Chondrocyte (in vitro differentiated cells): ENCODE measurements around the gene PDE4D. TPM values are rescaled to one million over a fixed set of nuclear protein-coding genes. Genes with fewer than 3 reads are reported as not detected.

Experiments used
- DNase-seq: peaks from one replicate; pipeline ENCODE4 v3.0.0; 2021; ENCODE audit warnings: mixed read lengths, low spot score
- H3K27ac Mint-ChIP-seq: one replicate; pipeline ENCODE4 v1.8.0; 2021; ENCODE audit warnings: mild to moderate bottlenecking, moderate library complexity, mixed read lengths; ENCODE audit not compliant: unreplicated experiment
- H3K27me3 Mint-ChIP-seq: 2 replicates; pipeline ENCODE4 v1.8.0; 2021; ENCODE audit warnings: low read depth, mixed read lengths
- H3K36me3 Mint-ChIP-seq: 2 replicates; pipeline ENCODE4 v1.8.0; 2021; ENCODE audit warnings: low read depth, mixed read lengths
- H3K4me1 Mint-ChIP-seq: 2 replicates; pipeline ENCODE4 v1.8.0; 2021; ENCODE audit warnings: low read depth, mild to moderate bottlenecking, mixed read lengths
- H3K4me3 Mint-ChIP-seq: one replicate; pipeline ENCODE4 v1.8.0; 2021; ENCODE audit warnings: mild to moderate bottlenecking, moderate library complexity, mixed read lengths; ENCODE audit not compliant: unreplicated experiment
- H3K9me3 Mint-ChIP-seq: 2 replicates; pipeline ENCODE4 v1.8.0; 2021; ENCODE audit warnings: low read depth, mixed read lengths
- CTCF ChIP-seq: fragments of 200-600 bp; sonication (generic); IDR thresholded peaks from 2 replicates; pipeline ENCODE4 v1.5.0; 2021; ENCODE audit warnings: antibody characterized with exemption, mild to moderate bottlenecking, moderate library complexity
- total RNA-seq: library from RNA; stranded (reverse); gene quantifications from 3 replicates; pipeline ENCODE4 v1.2.1, GENCODE V29; 2021

The PDE4D gene
- total RNA-seq, 1 donor from 2014 or later: 21.1 TPM

- DNase-seq: no peak
- Mint-ChIP-seq H3K4me3 (no peak overlapping the region), H3K27ac (no peak overlapping the region), H3K27me3 (no peaks in the 10 kb centered on the region), H3K4me1 (peaks cover 11% of the 10 kb centered on the region), H3K36me3 (no peaks in the 10 kb centered on the region), H3K9me3 (peaks cover 3% of the 10 kb centered on the region)
- TF ChIP-seq CTCF: no peak
These were observed 825.4 kb downstream of the PDE4D start for GRCh38 chr5:59067956-59068656.

- no peak for DNase-seq
- no peaks in the 10 kb centered on the region for H3K27me3 Mint-ChIP-seq
- peaks cover 11% of the 10 kb centered on the region for H3K4me1 Mint-ChIP-seq
- peaks cover 3% of the 10 kb centered on the region for H3K9me3 Mint-ChIP-seq
- no peak overlapping the region for H3K27ac Mint-ChIP-seq
- TF ChIP-seq CTCF: no peak
- no peaks in the 10 kb centered on the region for H3K36me3 Mint-ChIP-seq
- H3K4me3 Mint-ChIP-seq: no peak overlapping the region
These were observed 827.0 kb downstream of the PDE4D start for GRCh38 chr5:59066367-59067163.

- TF ChIP-seq CTCF: no peak
- no peaks in the 10 kb centered on the region for H3K27me3 Mint-ChIP-seq
- H3K4me3 Mint-ChIP-seq: no peak overlapping the region
- peaks cover 11% of the 10 kb centered on the region for H3K4me1 Mint-ChIP-seq
- peaks cover 3% of the 10 kb centered on the region for H3K9me3 Mint-ChIP-seq
- no peak for DNase-seq
- H3K27ac Mint-ChIP-seq: no peak overlapping the region
- no peaks in the 10 kb centered on the region for H3K36me3 Mint-ChIP-seq
These were observed 828.0 kb downstream of the PDE4D start for GRCh38 chr5:59065554-59065953.

- Mint-ChIP-seq H3K36me3 (no peaks in the 10 kb centered on the region), H3K27me3 (no peaks in the 10 kb centered on the region), H3K4me3 (no peak overlapping the region), H3K27ac (no peak overlapping the region), H3K9me3 (peaks cover 3% of the 10 kb centered on the region), H3K4me1 (peaks cover 9% of the 10 kb centered on the region)
- TF ChIP-seq CTCF: no peak
- DNase-seq: no peak
These were observed 829.2 kb downstream of the PDE4D start for GRCh38 chr5:59064293-59064692.

GRCh38 chr5:59062986-59063683 lies 830.4 kb downstream of the PDE4D start:
- no peaks in the 10 kb centered on the region for H3K27me3 Mint-ChIP-seq
- H3K4me1 Mint-ChIP-seq: peaks cover 3% of the 10 kb centered on the region
- peaks cover 3% of the 10 kb centered on the region for H3K9me3 Mint-ChIP-seq
- H3K27ac Mint-ChIP-seq: no peak overlapping the region
- no peak overlapping the region for H3K4me3 Mint-ChIP-seq
- H3K36me3 Mint-ChIP-seq: no peaks in the 10 kb centered on the region
- TF ChIP-seq CTCF: no peak
- DNase-seq: no peak
